H1 (cell line): ENCODE results near the gene GUCY1A2. TPM values are rescaled to one million over a fixed set of nuclear protein-coding genes. Genes with fewer than 3 reads are reported as not detected.

Source experiments
- CEBPB ChIP-seq: IDR thresholded peaks from 2 replicates; pipeline ENCODE4 v1.6.1; 2012; ENCODE audit warnings: low read depth, low read length
- HDAC6 ChIP-seq: IDR thresholded peaks from one replicate; pipeline ENCODE4 v1.7.1; 2012; ENCODE audit warnings: low read depth, mild to moderate bottlenecking, inconsistent platforms, low read length, moderate library complexity
- MAX ChIP-seq: IDR thresholded peaks from 2 replicates; pipeline ENCODE4 v1.6.1; 2012; ENCODE audit warnings: inconsistent platforms
- NANOG ChIP-seq: IDR thresholded peaks from 2 replicates; pipeline ENCODE4 v1.6.1; 2011; ENCODE audit warnings: low read length, low read depth, mild to moderate bottlenecking, inconsistent platforms; ENCODE audit not compliant: insufficient read depth, poor library complexity, severe bottlenecking
- RNF2 ChIP-seq: fragments of 200-900, 300-1000 bp; sonication (generic); IDR thresholded peaks from 2 replicates; pipeline ENCODE4 v1.7.1; 2016; ENCODE audit warnings: borderline replicate concordance, low read depth, mild to moderate bottlenecking, antibody characterized with exemption, low read length; ENCODE audit not compliant: poor library complexity, severe bottlenecking; ENCODE audit errors: missing control alignments
- SIRT6 ChIP-seq: IDR thresholded peaks from one replicate; pipeline ENCODE4 v1.7.1; 2012; ENCODE audit warnings: low read length, inconsistent platforms
- TAF7 ChIP-seq: optimal IDR thresholded peaks from 2 replicates; pipeline ENCODE3; 2011; ENCODE audit warnings: low read depth, mild to moderate bottlenecking, inconsistent platforms, low read length, moderate library complexity, borderline replicate concordance
- polyA plus RNA-seq, 7 experiments: library from polyadenylated mRNA; depleted of rRNA in 3 of 7; stranded (reverse) in 5 of 7; unstranded in 2 of 7; fragments of >200 nt in 5 of 7; fragments of 200-250 nt in 2 of 7; gene quantifications; 1 replicate in 5 of 7; 2 replicates in 1 of 7; 4 replicates in 1 of 7; pipeline versions ENCODE4 v1.2.1 to v1.2.3, GENCODE V29; 2011 to 2013; ENCODE audit warnings: missing spikeins in 2 of 7, mixed read lengths in 2 of 7
- total RNA-seq: library from RNA; stranded (reverse); fragmentation: NEBNext Ultra II Directional; extraction: Animal tissue kit (Norgen Biotek cat#: 25700); gene quantifications from 2 replicates; pipeline ENCODE4 v1.2.1, GENCODE V29; 2021
- TF ChIP-seq, protein P1 (sequence below): IDR thresholded peaks from 2 replicates; pipeline ENCODE4 v1.6.1; 2011; ENCODE audit warnings: low read depth, mild to moderate bottlenecking, low read length; ENCODE audit not compliant: insufficient read depth

The GUCY1A2 gene
- total and polyA plus RNA-seq, 2 of the 8 experiments (the other 6 are each of a cell fraction or from before 2014, with no cell fraction given), result 0.11 to 1.9 TPM

- TF ChIP-seq NANOG, result no peak
- no peak for TF ChIP-seq SIRT6
- TF ChIP-seq RNF2, result no peak
- no peak for TF ChIP-seq TAF7
- TF ChIP-seq, protein P1, sequence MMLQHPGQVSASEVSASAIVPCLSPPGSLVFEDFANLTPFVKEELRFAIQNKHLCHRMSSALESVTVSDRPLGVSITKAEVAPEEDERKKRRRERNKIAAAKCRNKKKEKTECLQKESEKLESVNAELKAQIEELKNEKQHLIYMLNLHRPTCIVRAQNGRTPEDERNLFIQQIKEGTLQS, result no peak
- TF ChIP-seq HDAC6, result no peak
- no peak for TF ChIP-seq CEBPB
- no peak for TF ChIP-seq MAX
- TF ChIP-seq, all 59 proteins: peak for 0
These were observed 252.6 kb downstream of the GUCY1A2 start (continued) for GRCh38 chr11:106765469-106766258.
